GM12892 (cell line): ENCODE data around the gene CYREN.

ENCODE experiments used
- POLR2A ChIP-seq: IDR thresholded peaks from 2 replicates; pipeline ENCODE4 v1.6.1; 2011; ENCODE audit warnings: low read depth, low read length, control low read depth
- TAF1 ChIP-seq: IDR thresholded peaks from 2 replicates; pipeline ENCODE4 v1.6.1; 2011; ENCODE audit warnings: low read depth, mild to moderate bottlenecking, control low read depth, low read length, borderline replicate concordance

DNA sequence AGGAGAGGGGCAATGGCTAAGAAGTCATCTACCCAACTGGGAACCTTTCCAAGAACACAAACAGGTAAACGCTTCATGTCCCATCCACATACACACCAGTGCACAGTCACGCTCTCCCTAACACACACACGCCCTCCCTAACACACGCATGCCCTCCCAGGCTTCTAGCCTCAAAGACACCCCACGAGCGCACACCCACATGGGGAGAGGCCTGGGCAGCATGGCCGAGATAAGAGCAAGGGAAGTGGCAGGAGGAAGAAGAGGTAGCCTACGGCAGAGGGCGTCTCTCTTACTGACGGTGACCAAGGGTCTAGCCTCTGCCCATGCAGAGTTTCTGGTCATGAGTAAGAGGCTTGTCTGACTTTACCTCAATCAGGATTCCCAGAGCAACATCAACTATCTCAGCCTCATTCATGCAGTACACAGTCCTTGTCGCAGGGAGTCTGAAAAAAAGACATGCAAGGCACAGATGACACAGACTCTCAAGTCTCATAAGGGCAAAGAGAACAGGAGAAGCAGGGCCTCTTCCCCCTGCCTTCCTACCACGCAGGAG, 3.1 kb downstream of the CYREN start:
- no peak for TF ChIP-seq POLR2A
- TF ChIP-seq TAF1: no peak
